GM18526 (cell line): ENCODE data around the gene TC2N.

Source experiments
- POLR2A ChIP-seq: IDR thresholded peaks from 3 replicates; pipeline ENCODE4 v1.6.1; 2011; ENCODE audit not compliant: insufficient read length; ENCODE audit errors: extremely low read depth

Gene TC2N

GRCh38 chr14:91831337-91831736 lies 36.0 kb downstream of the TC2N start:
- no peak for TF ChIP-seq POLR2A

GRCh38 chr14:91830777-91831176 lies 36.6 kb downstream of the TC2N start:
- TF ChIP-seq POLR2A: no peak

GRCh38 chr14:91829511-91829910 lies 37.8 kb downstream of the TC2N start:
- TF ChIP-seq POLR2A: no peak

- no peak for TF ChIP-seq POLR2A
Observed at GRCh38 chr14:91827746-91828145, 39.6 kb downstream of the TC2N start.

- no peak for TF ChIP-seq POLR2A
Observed at GRCh38 chr14:91817566-91818325, 49.6 kb downstream of the TC2N start.

GRCh38 chr14:91814317-91814716 lies 53.0 kb downstream of the TC2N start:
- no peak for TF ChIP-seq POLR2A

GRCh38 chr14:91810699-91811098 lies 56.6 kb downstream of the TC2N start:
- TF ChIP-seq POLR2A: no peak

- no peak for TF ChIP-seq POLR2A
Observed at GRCh38 chr14:91806716-91807115, 60.6 kb downstream of the TC2N start.

- TF ChIP-seq POLR2A: no peak
Observed at GRCh38 chr14:91805659-91806058, 61.7 kb downstream of the TC2N start.

GRCh38 chr14:91801358-91801757 lies 66.0 kb downstream of the TC2N start:
- TF ChIP-seq POLR2A: no peak

- no peak for TF ChIP-seq POLR2A
Observed at GRCh38 chr14:91796617-91797347, 70.6 kb downstream of the TC2N start.

- no peak for TF ChIP-seq POLR2A
Observed at GRCh38 chr14:91793704-91794103, 73.6 kb downstream of the TC2N start.

- no peak for TF ChIP-seq POLR2A
Observed at GRCh38 chr14:91786188-91786587, 81.1 kb downstream of the TC2N start.

GRCh38 chr14:91780452-91780851 lies 86.9 kb downstream of the TC2N start:
- TF ChIP-seq POLR2A: no peak

- no peak for TF ChIP-seq POLR2A
Observed at GRCh38 chr14:91778217-91778616, 89.1 kb downstream of the TC2N start.
